ENCODE results near the gene PLXDC1. TPM values are rescaled to one million over a fixed set of nuclear protein-coding genes. Genes with fewer than 3 reads are reported as not detected.

The PLXDC1 gene
- total and polyA plus RNA-seq, 2 donors (not counting 1 experiment from before 2014, with no cell fraction given) = 5.8 to 6.3 TPM

DNA sequence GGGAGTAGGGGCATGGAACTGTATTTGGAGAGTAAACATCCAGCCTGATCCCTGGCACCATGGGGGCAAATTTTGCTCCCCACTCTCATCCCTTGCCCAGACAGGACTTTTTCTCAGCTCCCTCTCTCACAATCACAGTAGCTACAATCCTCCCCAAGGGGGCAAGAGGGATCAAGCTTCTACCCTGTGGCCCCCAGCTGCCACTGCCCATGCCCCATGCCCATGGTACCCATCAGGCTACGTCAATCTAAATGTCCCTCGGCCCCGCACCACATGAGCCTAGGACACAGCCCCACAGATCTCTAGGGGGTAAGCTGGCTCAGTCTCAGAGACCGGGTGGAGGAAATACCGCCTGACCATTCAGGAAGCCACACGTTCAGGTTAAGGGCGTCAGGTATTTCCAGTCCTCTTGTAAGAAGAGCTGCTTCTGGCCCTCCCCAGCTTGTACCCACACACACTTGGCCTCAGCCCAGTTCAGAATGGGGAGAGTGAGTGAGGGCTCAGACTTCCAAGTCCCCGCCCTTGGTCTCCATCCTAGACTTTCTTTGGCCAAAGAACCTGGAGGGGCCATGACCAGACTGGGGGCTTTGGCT lies 44.2 kb upstream of the PLXDC1 start:
- Histone ChIP-seq H3K36me3 (ENCODE audit: control insufficient read depth, insufficient read depth, low read length) (peaks cover 15% of the 10 kb centered on the region), H3K4me2 (ENCODE audit: extremely low read depth, insufficient read depth, low read length) (peak overlapping the region; percentile 79), H3K9ac (ENCODE audit: insufficient read depth, low read length) (no peak overlapping the region), H2AFZ (ENCODE audit: low read length) (no peak overlapping the region), H3K27ac (ENCODE audit: insufficient read depth, low read length) (no peak overlapping the region), H3K4me1 (ENCODE audit: control insufficient read depth, extremely low read depth, insufficient read depth, low read length) (peaks cover 10% of the 10 kb centered on the region), H3K9me3 (ENCODE audit: control insufficient read depth, insufficient read depth, low read depth, low read length) (no peaks in the 10 kb centered on the region), H3K4me3 (replicated peaks in 1 of 4; ENCODE audit: control extremely low read depth in 1 of 4, insufficient read depth in 1 of 4, low read depth in 3 of 4, low read length in 4 of 4) (peak overlapping the region in 2 of 4 experiments; percentile 61 to 84), H4K20me1 (ENCODE audit: control insufficient read depth, extremely low read depth, insufficient read depth, low read length) (no peaks in the 10 kb centered on the region), H3K27me3 (ENCODE audit: control insufficient read depth, insufficient read depth, low read length) (no peaks in the 10 kb centered on the region), H3K79me2 (ENCODE audit: control insufficient read depth, insufficient read depth, low read length) (peaks cover 19% of the 10 kb centered on the region)
- TF ChIP-seq, protein P1, sequence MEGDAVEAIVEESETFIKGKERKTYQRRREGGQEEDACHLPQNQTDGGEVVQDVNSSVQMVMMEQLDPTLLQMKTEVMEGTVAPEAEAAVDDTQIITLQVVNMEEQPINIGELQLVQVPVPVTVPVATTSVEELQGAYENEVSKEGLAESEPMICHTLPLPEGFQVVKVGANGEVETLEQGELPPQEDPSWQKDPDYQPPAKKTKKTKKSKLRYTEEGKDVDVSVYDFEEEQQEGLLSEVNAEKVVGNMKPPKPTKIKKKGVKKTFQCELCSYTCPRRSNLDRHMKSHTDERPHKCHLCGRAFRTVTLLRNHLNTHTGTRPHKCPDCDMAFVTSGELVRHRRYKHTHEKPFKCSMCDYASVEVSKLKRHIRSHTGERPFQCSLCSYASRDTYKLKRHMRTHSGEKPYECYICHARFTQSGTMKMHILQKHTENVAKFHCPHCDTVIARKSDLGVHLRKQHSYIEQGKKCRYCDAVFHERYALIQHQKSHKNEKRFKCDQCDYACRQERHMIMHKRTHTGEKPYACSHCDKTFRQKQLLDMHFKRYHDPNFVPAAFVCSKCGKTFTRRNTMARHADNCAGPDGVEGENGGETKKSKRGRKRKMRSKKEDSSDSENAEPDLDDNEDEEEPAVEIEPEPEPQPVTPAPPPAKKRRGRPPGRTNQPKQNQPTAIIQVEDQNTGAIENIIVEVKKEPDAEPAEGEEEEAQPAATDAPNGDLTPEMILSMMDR (conservative IDR thresholded peaks at IDR 0.05 in 1 of 2, IDR thresholded peaks at IDR 0.05 in 1 of 2; ENCODE audit: low read depth in 1 of 2, low read length in 2 of 2) = no peak
- no peak for TF ChIP-seq EZH2 (IDR thresholded peaks at IDR 0.05; ENCODE audit: low read length, missing control alignments)
- DNase-seq (ENCODE audit: low read depth in 2 of 2) = peak in 1 of 2 donors; percentile 59

DNA sequence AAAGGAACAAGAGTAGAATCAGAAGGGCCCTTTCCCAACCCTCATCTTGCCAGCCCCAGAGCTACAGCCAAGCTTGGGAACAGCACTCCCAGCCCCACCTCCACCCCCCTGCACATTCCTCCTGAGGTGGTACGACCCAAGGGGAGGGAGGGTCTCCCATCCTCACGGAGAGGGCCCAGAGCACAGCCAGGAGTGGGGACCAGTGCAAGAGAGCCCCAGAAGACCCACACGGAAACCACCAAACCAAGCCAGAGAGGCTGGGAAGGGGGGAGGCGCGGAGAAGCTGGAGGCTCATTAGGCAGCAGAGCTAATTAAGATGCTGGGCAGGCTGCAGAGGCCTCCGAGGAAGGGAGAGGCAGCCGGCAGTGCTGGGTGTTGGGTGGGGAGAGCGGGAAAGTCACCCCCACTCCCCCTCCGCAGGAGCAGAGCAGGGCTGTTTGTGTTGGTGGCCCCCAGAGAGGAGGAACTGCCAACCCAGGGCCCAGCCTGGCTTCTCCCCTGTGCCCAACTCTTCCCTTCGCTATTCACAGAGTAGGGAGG lies 43.6 kb upstream of the PLXDC1 start:
- Histone ChIP-seq H3K27ac (ENCODE audit: insufficient read depth, low read length) (no peak overlapping the region), H2AFZ (ENCODE audit: low read length) (no peak overlapping the region), H4K20me1 (ENCODE audit: control insufficient read depth, extremely low read depth, insufficient read depth, low read length) (no peaks in the 10 kb centered on the region), H3K9me3 (ENCODE audit: control insufficient read depth, insufficient read depth, low read depth, low read length) (no peaks in the 10 kb centered on the region), H3K79me2 (ENCODE audit: control insufficient read depth, insufficient read depth, low read length) (peaks cover 14% of the 10 kb centered on the region), H3K27me3 (ENCODE audit: control insufficient read depth, insufficient read depth, low read length) (no peaks in the 10 kb centered on the region), H3K4me1 (ENCODE audit: control insufficient read depth, extremely low read depth, insufficient read depth, low read length) (peaks cover 10% of the 10 kb centered on the region), H3K4me3 (replicated peaks in 1 of 4; ENCODE audit: control extremely low read depth in 1 of 4, insufficient read depth in 1 of 4, low read depth in 3 of 4, low read length in 4 of 4) (peak overlapping the region in 1 of 4 experiments; percentile 84), H3K4me2 (ENCODE audit: extremely low read depth, insufficient read depth, low read length) (peak overlapping the region; percentile 48), H3K36me3 (ENCODE audit: control insufficient read depth, insufficient read depth, low read length) (peaks cover 15% of the 10 kb centered on the region), H3K9ac (ENCODE audit: insufficient read depth, low read length) (no peak overlapping the region)
- no peak for DNase-seq (ENCODE audit: low read depth in 2 of 2)
- TF ChIP-seq, protein P1 (conservative IDR thresholded peaks at IDR 0.05 in 1 of 2, IDR thresholded peaks at IDR 0.05 in 1 of 2; ENCODE audit: low read depth in 1 of 2, low read length in 2 of 2) = no peak
- no peak for TF ChIP-seq EZH2 (IDR thresholded peaks at IDR 0.05; ENCODE audit: low read length, missing control alignments)

DNA sequence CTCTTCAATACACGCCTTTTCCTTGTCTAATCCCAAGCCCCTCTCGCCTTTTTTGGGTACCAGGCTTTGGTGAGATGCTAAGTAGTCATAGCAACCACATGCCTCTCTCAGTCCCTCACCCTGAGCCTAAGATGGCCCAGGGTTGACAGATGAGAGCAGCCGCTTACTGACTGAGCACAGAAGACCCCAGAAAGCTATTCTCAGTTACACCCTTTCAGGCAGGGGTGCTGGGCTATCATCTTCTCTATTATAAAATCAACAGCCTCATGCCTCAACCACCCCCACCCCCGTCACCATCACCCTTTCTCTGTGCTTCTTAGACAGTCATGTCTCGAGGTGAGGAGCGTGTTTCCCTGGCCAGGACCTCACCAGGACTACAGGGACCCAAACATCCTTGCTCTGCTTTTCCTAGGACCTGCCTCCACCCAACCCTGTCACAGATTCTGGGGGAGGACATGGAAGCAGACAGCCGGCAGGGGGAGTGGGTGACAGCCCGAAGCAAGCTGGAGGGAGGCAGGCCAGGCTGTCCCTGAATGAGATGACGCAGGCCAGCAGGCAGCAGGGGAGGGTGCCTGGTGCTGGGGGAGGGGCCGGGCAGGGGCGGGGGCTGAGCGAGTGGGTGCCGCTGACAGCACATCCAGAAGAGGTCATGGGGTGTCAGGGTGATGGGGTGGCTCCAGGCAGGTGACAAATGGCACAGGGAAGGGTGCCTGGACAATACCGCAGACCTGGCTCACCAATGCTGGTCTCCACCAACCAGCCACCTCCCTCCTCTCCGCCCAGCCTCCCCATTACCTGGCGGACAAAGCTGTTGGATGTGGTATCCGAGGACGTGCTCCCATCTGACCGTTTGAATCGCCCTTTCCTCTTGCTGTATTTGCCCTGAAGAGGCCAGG lies 42.9 kb upstream of the PLXDC1 start:
- H3K27ac ChIP-seq (ENCODE audit: insufficient read depth, low read length) = no peak overlapping the region
- DNase-seq (ENCODE audit: low read depth in 2 of 2) = peak; percentile 58 to 69

More for the DNA sequence above, 42.9 kb upstream of the PLXDC1 start:
- Histone ChIP-seq H3K27me3 (ENCODE audit: control insufficient read depth, insufficient read depth, low read length) (no peaks in the 10 kb centered on the region), H3K4me1 (ENCODE audit: control insufficient read depth, extremely low read depth, insufficient read depth, low read length) (peaks cover 10% of the 10 kb centered on the region), H3K9me3 (ENCODE audit: control insufficient read depth, insufficient read depth, low read depth, low read length) (no peaks in the 10 kb centered on the region), H3K9ac (ENCODE audit: insufficient read depth, low read length) (no peak overlapping the region), H3K36me3 (ENCODE audit: control insufficient read depth, insufficient read depth, low read length) (peaks cover 15% of the 10 kb centered on the region), H3K4me3 (replicated peaks in 1 of 4; ENCODE audit: control extremely low read depth in 1 of 4, insufficient read depth in 1 of 4, low read depth in 3 of 4, low read length in 4 of 4) (peak overlapping the region in 1 of 4 experiments; percentile 84), H3K4me2 (ENCODE audit: extremely low read depth, insufficient read depth, low read length) (peak overlapping the region; percentile 48), H2AFZ (ENCODE audit: low read length) (no peak overlapping the region), H3K79me2 (ENCODE audit: control insufficient read depth, insufficient read depth, low read length) (peaks cover 14% of the 10 kb centered on the region), H4K20me1 (ENCODE audit: control insufficient read depth, extremely low read depth, insufficient read depth, low read length) (no peaks in the 10 kb centered on the region)
- TF ChIP-seq EZH2 (IDR thresholded peaks at IDR 0.05; ENCODE audit: low read length, missing control alignments) = no peak
- TF ChIP-seq, protein P1 (conservative IDR thresholded peaks at IDR 0.05 in 1 of 2, IDR thresholded peaks at IDR 0.05 in 1 of 2; ENCODE audit: low read depth in 1 of 2, low read length in 2 of 2) = peak; percentile 40 to 57

Data from fibroblast of lung (primary cell).